MM.1S (cell line): ENCODE data around the gene SLIT2.

ENCODE experiments used
- DNase-seq: peaks from one replicate; pipeline ENCODE4 v3.0.0-alpha.2; 2015
- H2AFZ ChIP-seq: fragments of 300-600 bp; sonication (generic); 2 replicates; pipeline ENCODE4 v1.6.0; 2016; ENCODE audit warnings: antibody characterized with exemption, low read length
- H3F3A ChIP-seq: fragments of 300-600 bp; sonication (generic); 2 replicates; pipeline ENCODE4 v1.6.1; 2016; ENCODE audit warnings: mild to moderate bottlenecking, antibody characterized with exemption, low read length, moderate library complexity, mixed read lengths; ENCODE audit not compliant: insufficient read depth
- H3K27ac ChIP-seq: fragments of 300-600 bp; sonication (generic); 2 replicates; pipeline ENCODE4 v1.5.1; 2016; ENCODE audit warnings: mild to moderate bottlenecking, low read length
- H3K27me3 ChIP-seq: fragments of 300-600 bp; sonication (generic); replicated peaks from 2 replicates; pipeline ENCODE4 v1.6.0; 2016; ENCODE audit warnings: low read length; ENCODE audit not compliant: insufficient read depth
- H3K36me3 ChIP-seq: fragments of 300-600 bp; sonication (generic); replicated peaks from 2 replicates; pipeline ENCODE4 v1.6.1; 2016; ENCODE audit warnings: mild to moderate bottlenecking, low read length, mixed read lengths; ENCODE audit not compliant: insufficient read depth
- H3K4me1 ChIP-seq: fragments of 300-600 bp; sonication (generic); 2 replicates; pipeline ENCODE4 v1.6.1; 2016; ENCODE audit warnings: low read length, mixed read lengths
- H3K4me2 ChIP-seq: fragments of 300-600 bp; sonication (generic); 2 replicates; pipeline ENCODE4 v1.6.0; 2016; ENCODE audit warnings: low read depth, low read length
- H3K4me3 ChIP-seq: fragments of 300-600 bp; sonication (generic); 2 replicates; pipeline ENCODE4 v1.5.1; 2016; ENCODE audit warnings: low read length, mixed read lengths
- H3K79me2 ChIP-seq: fragments of 300-600 bp; sonication (generic); 2 replicates; pipeline ENCODE4 v1.6.1; 2016; ENCODE audit warnings: mixed run types, low read length, mixed read lengths
- H3K9ac ChIP-seq: fragments of 300-600 bp; sonication (generic); 2 replicates; pipeline ENCODE4 v1.6.1; 2016; ENCODE audit warnings: low read length, mixed read lengths
- H3K9me2 ChIP-seq: fragments of 300-600 bp; sonication (generic); replicated peaks from 2 replicates; pipeline ENCODE4 v1.6.1; 2016; ENCODE audit warnings: mild to moderate bottlenecking, low read length, mixed read lengths; ENCODE audit not compliant: insufficient read depth
- H3K9me3 ChIP-seq: fragments of 300-600 bp; sonication (generic); replicated peaks from 2 replicates; pipeline ENCODE4 v1.6.1; 2016; ENCODE audit warnings: mild to moderate bottlenecking, low read length, mixed read lengths; ENCODE audit not compliant: insufficient read depth
- H4K20me1 ChIP-seq: fragments of 300-600 bp; sonication (generic); 2 replicates; pipeline ENCODE4 v1.6.1; 2016; ENCODE audit warnings: mild to moderate bottlenecking, low read length, moderate library complexity, mixed read lengths; ENCODE audit not compliant: insufficient read depth
- CTCF ChIP-seq: fragments of 300-600 bp; sonication (generic); IDR thresholded peaks from 2 replicates; pipeline ENCODE4 v1.5.1; 2016; ENCODE audit warnings: antibody characterized with exemption, low read length, mixed read lengths
- EZH2 ChIP-seq: fragments of 300-600 bp; sonication (generic); optimal IDR thresholded peaks from 2 replicates; pipeline ENCODE3; 2017; ENCODE audit warnings: low read depth, mild to moderate bottlenecking, antibody characterized with exemption, low read length, mixed read lengths
- EZH2phosphoT487 ChIP-seq: fragments of 300-600 bp; sonication (generic); IDR thresholded peaks from 2 replicates; pipeline ENCODE4 v1.6.1; 2018; ENCODE audit warnings: antibody characterized with exemption, low read length

SLIT2 gene

GRCh38 chr4:20268028-20268427 lies 16.3 kb downstream of the SLIT2 start:
- TF ChIP-seq EZH2: no peak
- no peak for TF ChIP-seq EZH2phosphoT487
- no peak for TF ChIP-seq CTCF
- no peaks in the 10 kb centered on the region for H3F3A ChIP-seq

GRCh38 chr4:20269320-20269719 lies 17.6 kb downstream of the SLIT2 start:
- no peaks in the 10 kb centered on the region for H3K79me2 ChIP-seq
- no peaks in the 10 kb centered on the region for H3K9me2 ChIP-seq
- no peaks in the 10 kb centered on the region for H3F3A ChIP-seq
- no peaks in the 10 kb centered on the region for H4K20me1 ChIP-seq
- DNase-seq: no peak
- H3K27ac ChIP-seq: no peak overlapping the region
- no peak overlapping the region for H2AFZ ChIP-seq
- no peaks in the 10 kb centered on the region for H3K4me1 ChIP-seq
- TF ChIP-seq CTCF (no peak), EZH2 (no peak), EZH2phosphoT487 (no peak)
- no peak overlapping the region for H3K9ac ChIP-seq
- no peak overlapping the region for H3K4me2 ChIP-seq
- H3K36me3 ChIP-seq: no peaks in the 10 kb centered on the region
- H3K27me3 ChIP-seq: no peaks in the 10 kb centered on the region
- no peak overlapping the region for H3K4me3 ChIP-seq
- H3K9me3 ChIP-seq: no peaks in the 10 kb centered on the region

More at GRCh38 chr4:20268028-20268427, 16.3 kb downstream of the SLIT2 start:
- Histone ChIP-seq H3K4me3 (no peak overlapping the region), H3K27me3 (no peaks in the 10 kb centered on the region), H3K27ac (no peak overlapping the region), H2AFZ (no peak overlapping the region), H3K9ac (no peak overlapping the region), H3K79me2 (no peaks in the 10 kb centered on the region), H4K20me1 (no peaks in the 10 kb centered on the region), H3K4me2 (no peak overlapping the region), H3K9me3 (0 out of 2 replicates have a peak, but pooled peaks cover 3% of the 10 kb centered on the region), H3K36me3 (no peaks in the 10 kb centered on the region), H3K4me1 (no peaks in the 10 kb centered on the region), H3K9me2 (no peaks in the 10 kb centered on the region)
- no peak for DNase-seq

GRCh38 chr4:20271950-20272349 lies 20.2 kb downstream of the SLIT2 start:
- H4K20me1 ChIP-seq: no peaks in the 10 kb centered on the region
- H3K9me2 ChIP-seq: no peaks in the 10 kb centered on the region
- H3K27ac ChIP-seq: no peak overlapping the region
- no peak for DNase-seq
- no peaks in the 10 kb centered on the region for H3K9me3 ChIP-seq
- TF ChIP-seq CTCF (no peak), EZH2 (no peak), EZH2phosphoT487 (no peak)
- no peaks in the 10 kb centered on the region for H3K4me1 ChIP-seq
- H3K79me2 ChIP-seq: no peaks in the 10 kb centered on the region
- no peaks in the 10 kb centered on the region for H3F3A ChIP-seq
- H3K4me3 ChIP-seq: no peak overlapping the region
- no peak overlapping the region for H3K4me2 ChIP-seq
- H3K9ac ChIP-seq: no peak overlapping the region
- H3K27me3 ChIP-seq: no peaks in the 10 kb centered on the region
- H2AFZ ChIP-seq: no peak overlapping the region
- H3K36me3 ChIP-seq: no peaks in the 10 kb centered on the region
